ENCODE data around the gene EMP1.

GRCh38 chr12:13230500-13230899 is 34.0 kb downstream of the EMP1 start:
- TF ChIP-seq RARB (CRISPR knock-in tag; IDR thresholded peaks at IDR 0.05): no peak
- TF ChIP-seq, protein P1, sequence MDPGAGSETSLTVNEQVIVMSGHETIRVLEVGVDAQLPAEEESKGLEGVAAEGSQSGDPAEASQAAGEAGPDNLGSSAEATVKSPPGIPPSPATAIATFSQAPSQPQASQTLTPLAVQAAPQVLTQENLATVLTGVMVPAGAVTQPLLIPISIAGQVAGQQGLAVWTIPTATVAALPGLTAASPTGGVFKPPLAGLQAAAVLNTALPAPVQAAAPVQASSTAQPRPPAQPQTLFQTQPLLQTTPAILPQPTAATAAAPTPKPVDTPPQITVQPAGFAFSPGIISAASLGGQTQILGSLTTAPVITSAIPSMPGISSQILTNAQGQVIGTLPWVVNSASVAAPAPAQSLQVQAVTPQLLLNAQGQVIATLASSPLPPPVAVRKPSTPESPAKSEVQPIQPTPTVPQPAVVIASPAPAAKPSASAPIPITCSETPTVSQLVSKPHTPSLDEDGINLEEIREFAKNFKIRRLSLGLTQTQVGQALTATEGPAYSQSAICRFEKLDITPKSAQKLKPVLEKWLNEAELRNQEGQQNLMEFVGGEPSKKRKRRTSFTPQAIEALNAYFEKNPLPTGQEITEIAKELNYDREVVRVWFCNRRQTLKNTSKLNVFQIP (CRISPR knock-in tag; IDR thresholded peaks at IDR 0.05; ENCODE audit: borderline replicate concordance, low read depth): no peak
- TF ChIP-seq ZNF565 (CRISPR knock-in tag; conservative IDR thresholded peaks at IDR 0.05; ENCODE audit: low read depth): no peak
- no peak for TF ChIP-seq BACH2 (CRISPR knock-in tag; IDR thresholded peaks at IDR 0.05; ENCODE audit: borderline replicate concordance)

Measured in SK-N-SH treated with all-trans-retinoic acid at 6 μM for 48 hours (cell line).